ENCODE measurements around the gene ULK3.

Gene ULK3

GRCh38 chr15:74825866-74826265 is 17.1 kb downstream of the ULK3 start:
- Mint-ChIP-seq H3K27me3 (peaks cover 73% of the 10 kb centered on the region), H3K9me3 (no peaks in the 10 kb centered on the region), H3K4me1 (peaks cover 7% of the 10 kb centered on the region), H3K27ac (no peak overlapping the region), H3K4me3 (no peak overlapping the region)
- no peak for ATAC-seq
- DNase-seq, result no peak

GRCh38 chr15:74824976-74825375 is 18.0 kb downstream of the ULK3 start:
- Mint-ChIP-seq H3K4me3 (no peak overlapping the region), H3K27me3 (peaks cover 64% of the 10 kb centered on the region), H3K9me3 (no peaks in the 10 kb centered on the region), H3K27ac (no peak overlapping the region), H3K4me1 (peaks cover 7% of the 10 kb centered on the region)
- no peak for DNase-seq
- ATAC-seq, result no peak

- Mint-ChIP-seq H3K4me3 (no peak overlapping the region), H3K9me3 (no peaks in the 10 kb centered on the region), H3K27me3 (peaks cover 57% of the 10 kb centered on the region), H3K4me1 (peaks cover 19% of the 10 kb centered on the region), H3K27ac (no peak overlapping the region)
- ATAC-seq (no peak), DNase-seq (no peak)
These were observed 19.6 kb downstream of the ULK3 start for GRCh38 chr15:74823324-74823723.

- H3K27me3 Mint-ChIP-seq, result peaks cover 51% of the 10 kb centered on the region
- no peak for ATAC-seq
- peaks cover 25% of the 10 kb centered on the region for H3K4me1 Mint-ChIP-seq
- no peaks in the 10 kb centered on the region for H3K9me3 Mint-ChIP-seq
- no peak overlapping the region for H3K4me3 Mint-ChIP-seq
- no peak for DNase-seq
- no peak overlapping the region for H3K27ac Mint-ChIP-seq
These were observed 20.7 kb downstream of the ULK3 start for GRCh38 chr15:74822233-74822632.

- H3K4me3 Mint-ChIP-seq, result no peak overlapping the region
- H3K4me1 Mint-ChIP-seq, result peaks cover 22% of the 10 kb centered on the region
- peaks cover 50% of the 10 kb centered on the region for H3K27me3 Mint-ChIP-seq
- DNase-seq, result no peak
- no peak for ATAC-seq
- H3K27ac Mint-ChIP-seq, result no peak overlapping the region
- no peaks in the 10 kb centered on the region for H3K9me3 Mint-ChIP-seq
These were observed 21.2 kb downstream of the ULK3 start for GRCh38 chr15:74821790-74822158.

GRCh38 chr15:74821091-74821789 is 21.7 kb downstream of the ULK3 start:
- H3K4me1 Mint-ChIP-seq, result peaks cover 18% of the 10 kb centered on the region
- no peaks in the 10 kb centered on the region for H3K9me3 Mint-ChIP-seq
- H3K27me3 Mint-ChIP-seq, result peaks cover 45% of the 10 kb centered on the region
- H3K4me3 Mint-ChIP-seq, result no peak overlapping the region
- ATAC-seq, result no peak
- H3K27ac Mint-ChIP-seq, result no peak overlapping the region
- DNase-seq, result no peak

GRCh38 chr15:74820056-74820455 is 22.9 kb downstream of the ULK3 start:
- no peak overlapping the region for H3K27ac Mint-ChIP-seq
- no peaks in the 10 kb centered on the region for H3K9me3 Mint-ChIP-seq
- DNase-seq (no peak), ATAC-seq (no peak)
- no peak overlapping the region for H3K4me3 Mint-ChIP-seq
- H3K4me1 Mint-ChIP-seq, result peaks cover 18% of the 10 kb centered on the region
- peaks cover 33% of the 10 kb centered on the region for H3K27me3 Mint-ChIP-seq

GRCh38 chr15:74817370-74817737 is 25.6 kb downstream of the ULK3 start:
- no peak overlapping the region for H3K4me3 Mint-ChIP-seq
- H3K27me3 Mint-ChIP-seq, result peaks cover 9% of the 10 kb centered on the region
- DNase-seq, result no peak
- no peak for ATAC-seq
- H3K9me3 Mint-ChIP-seq, result no peaks in the 10 kb centered on the region
- no peak overlapping the region for H3K27ac Mint-ChIP-seq
- H3K4me1 Mint-ChIP-seq, result peaks cover 18% of the 10 kb centered on the region

GRCh38 chr15:74816624-74817369 is 26.2 kb downstream of the ULK3 start:
- no peak for ATAC-seq

GRCh38 chr15:74815961-74816360 is 27.0 kb downstream of the ULK3 start:
- no peak for ATAC-seq
- no peak overlapping the region for H3K4me3 Mint-ChIP-seq
- no peak for DNase-seq
- H3K4me1 Mint-ChIP-seq, result peaks cover 18% of the 10 kb centered on the region
- H3K27ac Mint-ChIP-seq, result peak overlapping the region in 1 of 2 donors; percentile 42
- peaks cover 9% of the 10 kb centered on the region for H3K27me3 Mint-ChIP-seq
- H3K9me3 Mint-ChIP-seq, result no peaks in the 10 kb centered on the region

More at GRCh38 chr15:74816624-74817369, 26.2 kb downstream of the ULK3 start:
- Mint-ChIP-seq H3K27ac (peak overlapping the region in 1 of 2 donors; percentile 95), H3K4me1 (peaks cover 18% of the 10 kb centered on the region), H3K4me3 (no peak overlapping the region), H3K9me3 (no peaks in the 10 kb centered on the region), H3K27me3 (peaks cover 9% of the 10 kb centered on the region)
- DNase-seq, result no peak

- peak overlapping the region; percentile 0 to 43 for H3K27ac Mint-ChIP-seq
- DNase-seq (no peak), ATAC-seq (no peak)
These were observed 27.6 kb downstream of the ULK3 start for GRCh38 chr15:74815121-74815934.

GRCh38 chr15:74812533-74812932 is 30.4 kb downstream of the ULK3 start, which contains the start of gene LMAN1L:
Gene LMAN1L (plus strand): TSS chr15:74812835. CDS start chr15:74812855, 20 bp downstream.
- ATAC-seq, result no peak
- H3K27ac Mint-ChIP-seq, result peak within 1 kb of the TSS; percentile 40 to 74
- DNase-seq, result no peak
- no peak within 1 kb of the TSS for H3K4me3 Mint-ChIP-seq
- H3K27me3 Mint-ChIP-seq, result peaks cover 6% of the 10 kb centered on the region
- no peaks in the 10 kb centered on the region for H3K9me3 Mint-ChIP-seq
- H3K4me1 Mint-ChIP-seq, result peaks cover 19% of the 10 kb centered on the region

More at GRCh38 chr15:74815121-74815934, 27.6 kb downstream of the ULK3 start:
- peaks cover 18% of the 10 kb centered on the region for H3K4me1 Mint-ChIP-seq
- no peak overlapping the region for H3K4me3 Mint-ChIP-seq
- peaks cover 9% of the 10 kb centered on the region for H3K27me3 Mint-ChIP-seq
- no peaks in the 10 kb centered on the region for H3K9me3 Mint-ChIP-seq

GRCh38 chr15:74809956-74810355 is 33.0 kb downstream of the ULK3 start:
- H3K4me1 Mint-ChIP-seq, result peaks cover 33% of the 10 kb centered on the region
- no peak overlapping the region for H3K4me3 Mint-ChIP-seq
- H3K9me3 Mint-ChIP-seq, result no peaks in the 10 kb centered on the region
- DNase-seq (no peak), ATAC-seq (no peak)
- H3K27me3 Mint-ChIP-seq, result no peaks in the 10 kb centered on the region
- no peak overlapping the region for H3K27ac Mint-ChIP-seq

GRCh38 chr15:74809242-74809641 is 33.7 kb downstream of the ULK3 start:
- peak; percentile 5 for ATAC-seq
- H3K4me3 Mint-ChIP-seq, result peak overlapping the region in 1 of 2 donors; percentile 7

GRCh38 chr15:74808840-74809229 is 34.1 kb downstream of the ULK3 start:
- Mint-ChIP-seq H3K4me1 (peaks cover 38% of the 10 kb centered on the region), H3K9me3 (no peaks in the 10 kb centered on the region), H3K27ac (peak overlapping the region; percentile 4 to 89), H3K4me3 (peak overlapping the region in 1 of 2 donors; percentile 7), H3K27me3 (no peaks in the 10 kb centered on the region)
- no peak for DNase-seq
- peak; percentile 33 for ATAC-seq

More at GRCh38 chr15:74809242-74809641, 33.7 kb downstream of the ULK3 start:
- H3K4me1 Mint-ChIP-seq, result peaks cover 35% of the 10 kb centered on the region
- H3K9me3 Mint-ChIP-seq, result no peaks in the 10 kb centered on the region
- H3K27ac Mint-ChIP-seq, result peak overlapping the region; percentile 20 to 89
- DNase-seq, result no peak
- H3K27me3 Mint-ChIP-seq, result no peaks in the 10 kb centered on the region

Data from stimulated activated naive CD8-positive, alpha-beta T cell treated with anti-CD3 and anti-CD28 coated beads, Interleukin-15, amount 100 ng/mL, for 72 hours (primary cell).